ENCODE measurements around the gene CFAP74.

DNA sequence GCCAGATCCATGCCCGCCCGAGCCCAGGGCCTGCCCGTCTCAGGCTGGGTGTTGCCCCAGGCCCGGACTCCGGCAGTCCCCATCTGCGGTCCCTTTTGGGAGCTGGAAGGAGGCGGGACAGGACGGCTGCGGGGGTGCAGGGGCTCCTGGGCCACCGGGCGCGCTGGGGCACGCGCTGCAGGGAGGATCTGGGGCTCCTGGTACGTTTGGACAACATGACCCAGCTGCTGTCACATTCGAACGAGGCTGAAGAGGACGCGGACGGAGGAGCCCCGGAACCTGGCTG, 95.1 kb downstream of the CFAP74 start:
- TF ChIP-seq CTCF (IDR thresholded peaks at IDR 0.05): no peak
- no peak for TF ChIP-seq POLR2A (IDR thresholded peaks at IDR 0.05)

All from testis (tissue), 2 donors.